ENCODE measurements around the gene SAA2.
"Not testable (repeated sequence)": the region's sequence is repeated elsewhere in the genome, so short reads cannot be mapped to it uniquely, and the experiment has no call there.

The SAA2 gene

DNA sequence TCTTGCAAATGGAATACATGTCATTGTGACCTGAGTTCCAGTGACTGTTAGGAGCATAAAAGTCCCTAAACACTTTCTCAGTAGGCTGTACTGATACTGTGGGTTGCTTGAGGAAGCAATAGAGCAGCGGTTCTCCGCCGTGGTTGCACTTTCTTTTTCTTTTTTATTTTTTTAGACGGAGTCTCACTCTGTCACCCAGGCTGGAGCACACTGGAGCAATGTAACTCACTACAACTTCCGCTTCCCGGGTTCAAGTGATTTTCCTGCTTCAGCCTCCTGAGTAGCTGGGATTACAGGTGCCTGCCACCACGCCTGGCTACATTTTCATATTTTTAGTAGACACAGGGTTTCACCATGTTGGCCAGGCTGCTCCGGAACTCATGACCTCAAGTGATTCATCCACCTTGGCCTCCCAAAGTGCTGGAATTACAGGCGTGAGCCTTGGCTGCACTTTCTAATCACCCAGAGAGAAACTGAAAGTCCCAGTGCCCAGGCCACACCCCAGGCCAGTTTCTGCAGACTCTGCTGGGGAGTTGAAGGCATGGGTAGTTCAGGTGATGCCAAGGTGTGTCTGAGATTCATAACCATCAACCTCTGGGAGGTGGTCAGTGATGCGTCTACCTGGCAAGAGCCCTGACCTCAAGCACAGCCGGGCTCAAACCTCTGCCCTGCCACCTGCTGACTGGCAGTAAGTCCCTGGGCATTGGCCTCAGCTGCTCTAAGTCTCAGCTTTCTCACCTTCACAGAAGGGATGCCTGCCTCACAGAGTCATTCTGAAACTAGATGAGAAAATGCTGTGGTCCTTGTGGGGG, 1.9 kb downstream of the SAA2 start:
- not testable (repeated sequence) for FAIRE-seq

DNA sequence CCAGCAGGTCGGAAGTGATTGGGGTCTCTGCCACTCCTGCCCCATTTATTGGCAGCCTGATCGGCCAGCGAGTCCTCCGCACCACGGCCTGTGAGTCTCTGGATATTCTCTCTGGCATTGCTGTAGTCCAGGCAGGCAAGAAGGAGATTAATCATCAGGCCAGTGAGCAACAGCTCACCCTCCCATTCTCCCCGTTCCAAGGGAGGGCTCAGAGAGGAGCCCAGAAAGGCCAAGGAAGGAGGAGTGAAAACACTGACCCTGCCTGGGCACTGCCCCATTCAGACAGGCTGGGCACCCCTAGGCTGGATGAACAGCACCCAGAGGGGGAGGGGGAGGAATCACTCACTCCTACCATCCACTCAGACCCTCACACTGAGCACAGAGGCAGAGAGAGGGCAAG, 3.1 kb downstream of the SAA2 start:
- FAIRE-seq = no peak

DNA sequence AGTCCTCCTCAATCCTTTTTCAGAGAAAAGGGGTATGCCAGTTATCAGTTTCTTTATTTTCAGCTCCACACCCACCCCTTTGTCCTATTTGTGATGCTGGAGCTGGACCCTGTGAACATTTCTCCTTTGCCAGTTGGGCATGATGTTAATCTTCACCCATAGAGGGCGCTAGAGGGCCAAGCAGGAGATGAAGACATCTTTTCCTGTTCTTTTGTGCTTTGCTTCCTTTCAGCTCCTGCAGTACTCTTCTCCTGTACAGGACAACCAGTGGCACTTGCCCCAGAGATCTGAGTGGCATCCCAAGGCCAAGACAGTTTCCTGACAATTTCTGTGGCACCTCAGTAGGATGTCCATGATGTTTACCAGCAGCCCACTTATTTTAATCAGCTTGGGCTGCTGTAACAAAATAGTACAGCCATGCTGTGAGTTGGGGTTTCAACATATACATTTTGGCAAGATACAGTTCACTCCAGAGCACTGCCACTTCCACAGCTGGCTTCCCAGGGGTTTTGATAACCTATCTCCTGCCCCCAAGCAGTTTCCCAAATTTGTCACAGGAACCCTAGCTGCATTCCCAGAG, 4.6 kb downstream of the SAA2 start:
- no peak for FAIRE-seq

DNA sequence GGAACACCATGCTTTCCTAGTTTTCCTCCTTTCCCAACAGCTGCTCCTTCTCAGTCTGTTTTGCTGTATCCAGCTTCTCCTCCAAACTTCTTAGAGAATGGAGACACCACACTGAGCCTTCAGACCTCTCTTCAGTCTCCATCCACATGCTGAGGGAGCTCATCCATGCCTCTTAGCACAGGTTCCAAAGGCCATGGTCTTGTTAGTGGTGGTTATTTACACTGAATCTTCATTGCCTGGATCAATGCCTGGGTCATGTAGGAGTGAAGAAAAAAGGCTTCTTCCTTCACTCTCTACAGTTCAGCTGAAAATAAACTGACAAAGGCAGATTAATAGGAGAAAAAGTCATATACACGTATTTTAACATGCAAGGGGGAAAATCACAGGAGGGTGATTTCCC, 8.8 kb downstream of the SAA2 start:
- FAIRE-seq = no peak

- FAIRE-seq = no peak
These were observed 11.7 kb downstream of the SAA2 start, which contains the start of gene SAA4 for GRCh38 chr11:18236664-18237356. Gene SAA4, minus strand, starts transcription at chr11:18236802. Its CDS starts 876 bp downstream, at chr11:18235926.

DNA sequence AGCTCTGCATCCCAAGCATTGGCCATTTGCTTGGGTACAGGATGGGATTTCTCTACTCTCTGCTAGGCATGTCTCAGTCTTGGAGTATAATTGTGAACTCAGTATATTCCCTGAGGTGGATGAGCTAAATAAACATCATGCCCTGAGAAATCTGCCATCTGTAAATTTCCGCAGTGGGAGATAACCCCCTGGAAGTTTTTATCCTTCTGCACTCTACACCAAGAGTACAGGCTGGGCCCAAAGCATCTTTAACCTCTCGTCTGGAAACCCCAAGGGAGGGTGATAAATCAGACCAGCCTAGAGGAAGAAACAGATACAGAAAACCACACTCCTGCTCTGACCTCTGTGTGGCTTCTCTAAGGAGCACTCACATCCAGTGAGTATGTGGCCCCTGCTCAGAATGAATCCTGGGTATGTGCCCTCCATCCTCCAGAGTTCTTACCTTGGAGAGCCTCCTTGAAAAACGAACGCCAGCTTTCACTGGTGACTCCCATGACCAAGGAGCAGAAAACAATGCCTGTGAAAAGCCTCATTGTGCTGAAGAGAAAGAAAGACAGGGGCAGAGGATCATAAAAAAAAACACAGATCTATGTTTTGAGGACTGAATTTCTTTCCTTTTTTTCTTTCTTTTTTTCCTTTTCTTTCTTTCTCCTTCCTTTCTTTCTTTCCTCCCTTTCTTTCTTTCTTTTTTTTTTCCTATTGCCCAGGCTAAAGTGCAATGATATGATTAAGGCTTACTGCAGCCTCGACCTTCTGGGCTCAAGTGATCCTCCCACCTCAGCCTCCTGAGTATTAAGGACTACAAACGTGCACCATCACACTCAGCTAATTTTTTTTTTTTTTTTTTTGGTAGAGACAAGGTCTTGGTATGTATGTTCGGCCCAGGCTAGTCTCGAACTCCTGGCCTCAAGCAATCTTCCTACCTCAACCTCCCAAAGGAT, 12.8 kb downstream of the SAA2 start:
- FAIRE-seq = no peak

GRCh38 chr11:18233912-18234311, 14.6 kb downstream of the SAA2 start:
- FAIRE-seq = no peak

GRCh38 chr11:18230859-18231258, 17.6 kb downstream of the SAA2 start:
- FAIRE-seq = no peak

- no peak for FAIRE-seq
These were observed 19.0 kb downstream of the SAA2 start for GRCh38 chr11:18229501-18229900.

GRCh38 chr11:18225913-18226312, 22.6 kb downstream of the SAA2 start:
- FAIRE-seq = no peak

DNA sequence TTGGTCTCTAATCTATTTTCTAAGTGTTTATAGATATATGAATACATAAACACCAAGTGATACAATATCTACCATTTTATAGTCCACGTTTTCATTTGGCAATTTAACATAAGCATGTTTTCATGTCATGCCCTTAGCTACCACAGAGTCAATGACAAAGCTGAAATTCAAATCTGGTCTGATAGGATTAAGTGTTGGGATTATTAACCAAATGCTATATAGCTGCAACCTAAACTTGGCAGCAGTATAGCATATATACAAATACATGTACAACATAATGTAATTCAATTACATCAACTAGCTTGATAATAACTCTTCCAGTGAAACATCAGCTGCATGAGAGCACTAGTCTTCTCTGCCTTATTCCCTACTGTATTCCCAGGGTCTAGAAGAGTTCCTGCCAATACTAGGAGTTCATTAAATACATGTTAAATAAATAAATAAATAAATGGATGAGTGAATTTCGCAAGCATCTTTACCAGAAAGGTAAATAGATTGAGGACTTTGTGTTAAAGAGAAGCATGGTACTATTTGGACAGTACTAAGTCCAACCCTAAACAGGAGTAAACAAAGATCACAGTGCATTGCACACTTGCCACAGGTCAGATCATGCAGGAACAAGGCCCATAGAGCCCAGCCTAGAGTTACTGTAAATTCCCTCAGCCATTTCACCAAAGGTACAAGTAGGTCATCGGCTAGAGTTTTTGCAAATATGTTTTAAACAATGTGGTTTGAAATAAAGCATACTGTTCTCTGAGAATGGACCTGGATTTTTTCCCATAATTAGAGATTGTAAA, 24.7 kb downstream of the SAA2 start:
- FAIRE-seq = no peak

GRCh38 chr11:18222814-18223421, 25.6 kb downstream of the SAA2 start:
- FAIRE-seq = no peak

- FAIRE-seq = no peak
These were observed 27.1 kb downstream of the SAA2 start for GRCh38 chr11:18221274-18221876.

DNA sequence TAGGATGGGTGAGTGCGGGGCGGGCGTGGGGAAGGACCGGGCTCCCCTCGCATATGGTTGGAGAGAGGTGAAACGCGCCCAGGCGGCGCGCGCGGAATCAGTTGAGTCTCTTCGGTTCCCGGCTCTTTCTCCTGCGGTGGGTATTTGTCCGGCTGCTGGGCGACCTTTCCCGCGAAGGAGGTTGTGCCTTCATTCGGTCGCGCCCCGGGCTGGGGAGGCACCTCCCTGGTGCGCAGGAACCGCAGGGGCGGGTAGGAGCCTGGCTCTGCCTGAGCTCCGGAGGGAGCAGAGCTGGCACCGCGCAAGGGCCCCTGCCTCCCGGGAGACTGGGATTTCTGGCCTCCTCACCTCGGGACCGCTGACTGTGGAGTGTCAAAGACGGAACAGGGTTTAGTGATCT, 39.4 kb downstream of the SAA2 start:
- no peak for FAIRE-seq

- no peak for FAIRE-seq
These were observed 43.7 kb downstream of the SAA2 start for GRCh38 chr11:18204771-18205170.

DNA sequence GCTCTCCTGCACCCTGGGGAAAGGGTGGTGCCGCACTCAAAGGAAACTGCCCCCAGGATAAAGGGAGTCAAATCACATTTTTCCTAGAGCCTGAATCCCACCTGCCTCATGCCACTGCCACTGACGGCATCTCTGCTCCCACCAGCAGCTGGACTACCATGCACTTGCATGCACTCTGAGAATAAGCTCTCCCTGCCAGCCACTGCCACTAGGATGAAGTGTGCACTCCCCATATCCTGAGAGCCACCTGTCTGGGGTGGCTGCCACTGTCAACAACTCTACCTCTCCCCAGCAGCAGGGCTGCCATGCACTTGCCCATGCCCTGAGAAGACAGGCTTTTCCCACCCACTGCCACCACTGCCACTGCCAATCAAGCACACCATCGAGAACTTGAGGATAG, 44.2 kb downstream of the SAA2 start:
- no peak for FAIRE-seq

GRCh38 chr11:18203723-18204122, 44.7 kb downstream of the SAA2 start:
- no peak for FAIRE-seq

GRCh38 chr11:18197738-18198137, 50.7 kb downstream of the SAA2 start:
- not testable (repeated sequence) for FAIRE-seq

- FAIRE-seq = no peak
These were observed 51.9 kb downstream of the SAA2 start for GRCh38 chr11:18196532-18196931.
